ENCODE data around the gene WDR37. TPM values are rescaled to one million over a fixed set of nuclear protein-coding genes. Genes with fewer than 3 reads are reported as not detected.

Gene WDR37
- total and polyA plus RNA-seq, 9 of the 15 experiments (the other 6 are each of a cell fraction or from before 2014, with no cell fraction given), result 2.3 to 11.6 (median 6.7) TPM

GRCh38 chr10:1056326-1057105 lies at the start of gene WDR37 (continued):
- TF ChIP-seq BRF2 (IDR thresholded peaks at IDR 0.05; ENCODE audit: borderline replicate concordance, insufficient read depth, insufficient read length) (no peak), CEBPG (CRISPR knock-in tag; IDR thresholded peaks at IDR 0.05) (no peak), CEBPG (tag; conservative IDR thresholded peaks at IDR 0.05 in 1 of 2, IDR thresholded peaks at IDR 0.05 in 1 of 2) (no peak), TSC22D4 (tag; IDR thresholded peaks at IDR 0.05) (no peak), SREBF1 (IDR thresholded peaks at IDR 0.05; ENCODE audit: borderline replicate concordance, low read depth, low read length) (0 out of 2 replicates have a peak, but pooled peaks have one; percentile 27), ZNF830 (CRISPR knock-in tag; IDR thresholded peaks at IDR 0.05) (no peak), KAT2B (IDR thresholded peaks at IDR 0.05; ENCODE audit: low read depth, low read length) (no peak), RNF219 (CRISPR knock-in tag; IDR thresholded peaks at IDR 0.05) (no peak), KLF16 (IDR thresholded peaks at IDR 0.05) (no peak), ADNP (tag; IDR thresholded peaks at IDR 0.05) (no peak), SMARCA4 (IDR thresholded peaks at IDR 0.05) (no peak), KHSRP (IDR thresholded peaks at IDR 0.05) (no peak), HEY1 (CRISPR knock-in tag; IDR thresholded peaks at IDR 0.05; ENCODE audit: borderline replicate concordance) (no peak), BRD4 (IDR thresholded peaks at IDR 0.05) (no peak), MYBL2 (IDR thresholded peaks at IDR 0.05; ENCODE audit: low read depth) (no peak), MYBL2 (CRISPR knock-in tag; IDR thresholded peaks at IDR 0.05; ENCODE audit: borderline replicate concordance) (no peak), RAD51 (IDR thresholded peaks at IDR 0.05; ENCODE audit: borderline replicate concordance, low read depth) (no peak), ZBTB12 (CRISPR knock-in tag; IDR thresholded peaks at IDR 0.05) (no peak), USF2 (CRISPR knock-in tag; IDR thresholded peaks at IDR 0.05) (no peak), ARHGAP35 (IDR thresholded peaks at IDR 0.05; ENCODE audit: partially characterized antibody) (no peak), GATA2 (CRISPR knock-in tag; IDR thresholded peaks at IDR 0.05) (no peak)

All from K562 (cell line).